ENCODE measurements around the gene HSD11B2.

HSD11B2 gene

DNA sequence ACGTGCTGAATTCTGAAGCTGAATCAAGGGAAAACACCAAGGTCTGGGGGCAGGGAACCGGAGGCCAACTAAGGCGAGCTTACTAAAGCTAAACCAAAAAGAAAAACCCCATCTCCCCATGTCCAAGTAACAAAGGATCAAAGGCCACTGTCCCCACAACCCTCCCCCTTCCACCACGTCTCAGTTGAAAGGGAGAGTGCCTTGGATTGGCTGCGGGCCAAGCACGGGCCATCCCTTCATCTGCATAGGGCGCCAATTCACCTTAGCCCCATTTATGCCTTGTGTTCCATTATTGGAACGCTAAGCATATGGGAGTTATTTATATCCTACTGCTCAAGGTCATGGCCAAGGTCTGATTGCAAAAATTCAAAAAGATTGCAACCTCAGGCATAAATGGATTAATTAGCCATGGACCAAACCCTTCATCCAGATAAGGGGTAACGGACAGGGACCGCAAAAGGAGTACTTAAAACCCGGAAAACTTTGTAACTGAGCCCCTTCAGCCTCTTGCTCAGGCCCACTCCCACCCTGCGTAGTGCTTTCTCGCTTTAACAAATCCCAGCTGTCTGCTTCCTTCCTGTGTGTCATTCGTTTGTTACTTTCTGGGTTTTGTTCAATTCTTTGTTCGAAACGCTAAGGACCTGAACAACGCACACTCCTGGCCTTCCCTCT lies 50.8 kb downstream of the HSD11B2 start:
- DNase-seq, result no peak

DNA sequence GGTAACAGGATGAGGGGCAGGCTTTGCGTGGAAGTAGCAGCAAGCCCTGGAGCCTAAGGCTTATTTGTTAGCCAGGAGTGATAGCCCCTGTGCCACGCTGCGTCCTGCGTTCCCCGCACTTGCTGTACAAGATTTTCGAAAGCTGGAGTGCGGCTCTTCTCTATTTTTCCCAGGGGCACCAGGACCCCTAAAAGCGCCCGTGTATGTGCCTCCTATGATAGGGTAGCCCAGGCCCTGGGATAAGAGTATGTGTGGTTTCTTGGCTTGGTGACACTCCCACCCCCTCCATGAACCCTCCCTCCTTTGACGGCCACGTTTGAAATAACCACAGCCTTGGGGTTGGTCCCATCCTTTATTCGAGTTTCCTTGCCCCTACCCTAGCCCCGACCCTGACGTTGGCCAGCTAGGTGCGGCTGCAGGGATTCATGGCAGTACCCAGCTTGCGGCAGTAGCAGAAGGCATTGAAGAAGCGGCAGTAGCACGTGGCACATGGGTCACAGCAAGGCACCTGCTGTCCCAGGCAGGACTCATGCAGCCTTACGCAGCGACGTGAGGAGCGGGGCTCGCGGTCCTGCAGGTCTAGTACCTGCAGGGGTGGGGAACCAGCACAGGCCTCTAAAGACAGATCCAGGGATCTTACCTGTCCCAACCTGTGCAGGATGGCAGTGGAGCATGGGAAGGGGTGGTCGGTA lies 51.5 kb downstream of the HSD11B2 start:
- DNase-seq, result no peak

DNA sequence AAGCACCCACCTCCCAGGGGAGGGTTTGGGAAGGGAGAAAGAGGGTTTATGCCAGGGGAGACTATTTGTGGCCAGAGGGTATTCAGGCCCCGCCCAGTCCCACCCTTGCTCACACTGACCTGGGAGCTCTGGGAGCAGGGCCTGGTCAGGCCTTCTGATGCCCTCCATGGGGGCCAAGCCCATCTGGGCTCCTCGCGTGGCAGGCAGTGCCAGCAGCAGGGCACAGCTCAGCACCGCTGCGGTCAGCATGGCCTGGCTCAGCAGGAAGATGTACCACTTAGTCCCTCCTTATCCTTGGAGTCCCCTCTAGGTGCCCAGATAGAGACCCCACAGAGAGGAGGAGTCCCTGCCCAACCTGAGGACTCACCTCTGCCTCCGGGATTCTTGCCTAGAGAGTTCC lies 52.2 kb downstream of the HSD11B2 start, which contains the start of gene AGRP:
AGRP (minus strand) TSS at position 398 of the 400 bp plus-strand sequence; CDS start at position 249, 149 bp downstream.
- no peak for DNase-seq

DNA sequence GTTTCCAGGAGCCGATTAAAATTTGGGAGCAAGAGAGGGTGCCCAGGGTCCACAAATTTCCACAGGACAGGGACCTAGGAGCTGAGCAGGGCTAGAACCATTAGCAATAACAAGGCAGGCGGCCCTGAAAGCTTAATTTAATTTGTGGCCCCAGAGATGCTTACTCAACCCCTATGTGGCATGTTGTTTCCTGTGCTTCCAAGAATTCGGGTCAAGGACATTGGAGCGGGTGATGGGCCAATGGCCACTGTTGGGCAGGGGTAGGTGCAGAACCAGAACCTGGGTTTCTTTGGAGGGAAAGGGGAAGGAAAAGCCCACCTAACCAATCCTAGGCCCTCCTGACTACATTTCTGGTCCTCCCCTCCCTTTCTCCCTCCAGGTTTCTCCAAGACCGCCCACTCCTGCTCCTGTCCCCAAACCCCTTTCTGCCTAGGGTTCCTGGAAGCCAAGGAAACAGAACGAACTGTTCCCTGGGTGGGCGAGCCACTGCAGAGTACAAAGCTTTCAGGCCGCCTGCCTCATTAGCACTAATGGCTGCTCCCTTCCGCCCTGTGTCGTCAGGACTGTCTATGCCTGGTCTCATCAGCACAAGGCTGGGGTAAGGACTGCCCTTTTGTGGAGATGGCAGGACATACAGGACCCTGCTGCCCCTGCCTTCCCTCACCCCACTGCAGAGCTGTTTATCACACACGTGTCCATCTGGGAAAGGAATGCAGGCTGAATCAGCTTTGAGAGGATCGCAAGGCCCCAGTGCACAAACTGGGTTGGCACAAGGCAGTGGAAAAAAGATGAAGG lies 53.0 kb downstream of the HSD11B2 start:
- DNase-seq, result no peak

DNA sequence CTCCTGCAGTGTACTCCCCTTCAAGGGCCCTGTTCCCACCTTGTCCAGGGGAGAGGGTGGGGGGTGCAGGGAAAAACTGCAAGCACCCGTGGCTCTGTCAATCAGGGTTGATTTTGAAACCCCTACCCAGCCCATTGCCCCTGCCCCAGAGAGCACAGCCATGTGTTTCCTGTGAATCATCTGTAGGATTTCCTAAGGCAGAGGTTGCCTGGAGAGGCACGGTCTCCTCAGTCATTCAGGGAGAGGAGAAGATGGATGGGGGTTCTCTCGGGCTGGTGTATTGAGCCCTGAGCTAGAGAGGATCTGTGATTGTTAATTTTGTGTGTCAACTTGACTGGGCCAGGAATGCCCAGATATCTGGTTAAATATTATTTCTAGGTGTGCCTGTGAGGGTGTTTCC lies 55.9 kb downstream of the HSD11B2 start:
- no peak for DNase-seq

Measured in GOT3 (cell line).